ENCODE measurements around the gene KRTAP9-2.
A peak's percentile ranks its signal among the peaks of the same experiment; 100 is the strongest.

KRTAP9-2 gene

DNA sequence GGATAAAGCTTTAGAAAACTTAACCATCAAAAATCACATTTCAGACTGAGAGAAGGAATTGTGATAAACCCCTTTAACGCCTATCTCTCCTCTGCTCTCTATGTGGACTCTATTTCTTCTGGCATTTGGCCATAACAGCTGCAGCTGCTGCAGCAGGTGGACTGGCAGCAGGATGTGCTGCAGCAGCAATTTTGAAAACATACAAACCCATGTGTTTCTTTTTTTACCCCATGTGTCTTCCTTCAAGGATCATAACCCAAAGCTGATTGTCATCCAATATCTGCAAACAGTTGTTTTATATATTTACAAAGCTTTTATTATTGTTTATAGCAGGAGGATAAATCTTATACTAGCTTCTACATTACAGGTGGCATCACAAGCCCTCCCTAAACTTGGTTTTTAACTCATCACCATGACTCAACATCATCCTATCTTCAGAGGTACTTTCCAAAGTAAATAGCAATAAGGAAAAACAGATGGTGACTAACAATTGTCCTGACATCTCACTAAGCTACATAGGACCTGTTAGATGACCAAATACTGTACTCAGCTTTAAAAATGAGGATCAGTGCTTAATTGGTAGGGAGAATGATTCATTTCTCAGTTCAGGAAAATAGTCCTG lies 14.5 kb upstream of the KRTAP9-2 start:
- Mint-ChIP-seq H3K9me3 (peaks cover 20% of the 10 kb centered on the region), H3K27me3 (ENCODE audit: low read depth, poor library complexity) (peaks cover 5% of the 10 kb centered on the region), H3K4me1 (no peaks in the 10 kb centered on the region), H3K36me3 (ENCODE audit: low read depth) (no peaks in the 10 kb centered on the region), H3K4me3 (no peak overlapping the region), H3K27ac (no peak overlapping the region)
- TF ChIP-seq, protein P1, sequence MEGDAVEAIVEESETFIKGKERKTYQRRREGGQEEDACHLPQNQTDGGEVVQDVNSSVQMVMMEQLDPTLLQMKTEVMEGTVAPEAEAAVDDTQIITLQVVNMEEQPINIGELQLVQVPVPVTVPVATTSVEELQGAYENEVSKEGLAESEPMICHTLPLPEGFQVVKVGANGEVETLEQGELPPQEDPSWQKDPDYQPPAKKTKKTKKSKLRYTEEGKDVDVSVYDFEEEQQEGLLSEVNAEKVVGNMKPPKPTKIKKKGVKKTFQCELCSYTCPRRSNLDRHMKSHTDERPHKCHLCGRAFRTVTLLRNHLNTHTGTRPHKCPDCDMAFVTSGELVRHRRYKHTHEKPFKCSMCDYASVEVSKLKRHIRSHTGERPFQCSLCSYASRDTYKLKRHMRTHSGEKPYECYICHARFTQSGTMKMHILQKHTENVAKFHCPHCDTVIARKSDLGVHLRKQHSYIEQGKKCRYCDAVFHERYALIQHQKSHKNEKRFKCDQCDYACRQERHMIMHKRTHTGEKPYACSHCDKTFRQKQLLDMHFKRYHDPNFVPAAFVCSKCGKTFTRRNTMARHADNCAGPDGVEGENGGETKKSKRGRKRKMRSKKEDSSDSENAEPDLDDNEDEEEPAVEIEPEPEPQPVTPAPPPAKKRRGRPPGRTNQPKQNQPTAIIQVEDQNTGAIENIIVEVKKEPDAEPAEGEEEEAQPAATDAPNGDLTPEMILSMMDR (IDR thresholded peaks at IDR 0.05): no peak
- no peak for DNase-seq

DNA sequence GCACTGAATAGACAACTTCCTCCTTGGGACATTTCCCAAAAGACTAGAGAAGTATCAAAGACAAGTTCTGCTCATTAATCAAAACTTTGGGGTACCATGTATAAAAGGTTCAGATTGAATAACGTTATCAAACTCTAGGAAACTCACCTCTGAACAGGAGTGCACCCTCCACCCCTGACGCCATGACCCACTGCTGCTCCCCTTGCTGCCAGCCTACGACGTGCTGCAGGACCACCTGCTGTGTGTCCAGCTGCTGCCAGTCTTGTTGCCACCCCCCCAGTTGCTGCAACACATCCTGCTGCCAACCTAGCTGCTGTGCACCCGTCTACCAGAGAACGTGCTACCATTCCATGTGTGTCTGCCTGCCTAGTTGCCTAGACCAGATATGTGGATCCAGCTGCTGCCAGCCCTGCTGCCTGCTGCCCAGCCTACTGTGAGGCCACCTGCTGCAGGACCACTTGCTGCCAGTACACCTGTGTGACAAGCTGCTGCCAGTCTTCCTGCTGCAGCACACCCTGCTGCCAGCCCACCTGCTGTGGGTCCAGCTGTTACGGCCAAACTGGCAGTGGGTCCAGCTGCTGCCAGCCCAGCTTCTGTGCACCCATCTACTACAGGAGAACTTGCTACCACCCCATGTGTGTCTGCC lies 13.8 kb upstream of the KRTAP9-2 start:
- Mint-ChIP-seq H3K36me3 (ENCODE audit: low read depth) (no peaks in the 10 kb centered on the region), H3K27me3 (ENCODE audit: low read depth, poor library complexity) (peaks cover 5% of the 10 kb centered on the region), H3K9me3 (peaks cover 15% of the 10 kb centered on the region), H3K4me3 (no peak overlapping the region), H3K4me1 (no peaks in the 10 kb centered on the region), H3K27ac (peak overlapping the region; percentile 19)
- TF ChIP-seq, protein P1 (IDR thresholded peaks at IDR 0.05): no peak
- no peak for DNase-seq

DNA sequence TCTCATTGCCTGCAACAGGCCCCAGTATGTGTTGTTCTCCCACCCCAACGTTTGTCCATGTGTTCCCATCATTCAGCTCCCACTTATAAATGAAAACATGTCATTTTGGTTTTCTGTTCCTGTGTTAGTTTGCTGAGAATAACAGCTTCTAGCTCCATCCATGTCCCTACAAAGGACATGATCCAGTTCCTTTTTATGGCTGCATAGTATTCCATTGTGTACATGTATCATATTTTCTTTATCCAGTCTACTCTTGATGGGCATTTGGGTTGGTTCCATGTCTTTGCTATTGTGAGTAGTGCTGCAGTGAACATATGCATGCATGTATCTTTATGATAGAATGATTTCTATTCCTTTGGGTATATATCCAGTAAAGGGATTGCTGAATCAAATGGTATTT lies 10.8 kb upstream of the KRTAP9-2 start:
- peaks cover 5% of the 10 kb centered on the region for H3K27me3 Mint-ChIP-seq (ENCODE audit: low read depth, poor library complexity)
- no peak overlapping the region for H3K4me3 Mint-ChIP-seq
- no peak overlapping the region for H3K27ac Mint-ChIP-seq
- TF ChIP-seq, protein P1 (IDR thresholded peaks at IDR 0.05): no peak
- no peak for DNase-seq
- no peaks in the 10 kb centered on the region for H3K4me1 Mint-ChIP-seq
- no peaks in the 10 kb centered on the region for H3K36me3 Mint-ChIP-seq (ENCODE audit: low read depth)
- H3K9me3 Mint-ChIP-seq: peaks cover 14% of the 10 kb centered on the region

DNA sequence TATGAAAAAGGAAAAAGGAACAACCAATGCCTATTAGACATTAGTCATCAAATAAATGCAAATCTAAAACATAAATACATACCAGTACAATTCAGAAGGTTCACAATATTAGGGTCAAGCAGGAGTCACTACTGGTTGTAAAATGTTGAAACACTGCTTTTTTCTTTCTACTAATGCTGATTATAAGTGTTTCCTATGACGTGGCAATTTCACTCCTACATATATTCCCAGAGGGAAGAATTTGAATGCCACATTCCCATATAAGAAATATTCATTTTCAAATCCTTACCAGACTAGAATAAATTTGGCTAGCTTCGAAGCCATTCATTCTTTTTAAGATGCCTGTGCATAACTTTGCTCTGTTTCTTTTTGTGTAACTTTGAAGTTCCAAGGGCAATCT lies 2.6 kb upstream of the KRTAP9-2 start:
- Mint-ChIP-seq H3K36me3 (ENCODE audit: low read depth) (no peaks in the 10 kb centered on the region), H3K27ac (no peak overlapping the region), H3K27me3 (ENCODE audit: low read depth, poor library complexity) (peaks cover 10% of the 10 kb centered on the region), H3K4me3 (no peak overlapping the region), H3K4me1 (no peaks in the 10 kb centered on the region), H3K9me3 (peaks cover 20% of the 10 kb centered on the region)
- TF ChIP-seq, protein P1 (IDR thresholded peaks at IDR 0.05): no peak
- no peak for DNase-seq

DNA sequence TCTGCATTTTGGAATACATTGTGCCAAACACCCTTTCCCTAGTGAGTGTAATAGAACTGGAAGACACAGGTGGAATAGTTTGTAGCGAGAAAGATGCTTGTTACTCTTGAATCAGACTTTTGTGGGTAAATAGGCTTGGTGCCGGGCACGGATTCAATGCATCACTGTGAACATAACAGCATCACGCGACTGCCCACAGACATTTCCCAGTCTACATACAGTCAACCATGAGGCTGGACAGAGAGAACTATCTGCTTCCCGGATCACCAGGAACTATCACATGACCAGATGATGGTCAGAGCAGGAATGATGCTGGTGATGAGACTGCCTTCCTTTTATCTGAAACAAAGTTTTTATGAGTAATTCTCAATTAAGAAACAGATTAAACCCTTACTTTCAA lies 397 bp upstream of the KRTAP9-2 start:
- H3K36me3 Mint-ChIP-seq (ENCODE audit: low read depth): no peaks in the 10 kb centered on the region
- H3K4me1 Mint-ChIP-seq: no peaks in the 10 kb centered on the region
- no peak overlapping the region for H3K4me3 Mint-ChIP-seq
- peaks cover 24% of the 10 kb centered on the region for H3K27me3 Mint-ChIP-seq (ENCODE audit: low read depth, poor library complexity)
- no peak overlapping the region for H3K27ac Mint-ChIP-seq
- TF ChIP-seq, protein P1 (IDR thresholded peaks at IDR 0.05): no peak
- DNase-seq: no peak
- H3K9me3 Mint-ChIP-seq: peaks cover 2% of the 10 kb centered on the region

DNA sequence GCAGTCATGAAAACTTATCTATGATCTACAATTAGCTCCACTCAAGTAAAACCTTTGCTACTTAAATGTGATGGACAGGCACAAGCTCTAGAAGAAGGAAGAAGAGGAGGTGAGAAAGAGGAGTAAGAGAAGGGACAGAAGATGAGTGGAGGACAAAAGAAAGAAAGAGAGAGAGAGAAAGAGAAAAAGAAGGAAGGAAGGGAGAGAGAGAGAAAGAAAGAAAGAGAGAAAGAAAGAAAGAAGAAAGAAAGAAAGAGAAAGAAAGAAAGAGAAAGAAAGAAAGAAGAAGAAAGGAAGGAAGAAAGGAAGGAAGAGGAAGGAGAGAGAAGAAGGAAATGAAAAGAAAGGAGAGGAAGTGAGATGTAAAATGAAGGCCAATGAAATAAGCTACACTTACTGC lies 3.6 kb downstream of the KRTAP9-2 start:
- no peaks in the 10 kb centered on the region for H3K4me1 Mint-ChIP-seq
- TF ChIP-seq, protein P1 (IDR thresholded peaks at IDR 0.05): no peak
- H3K36me3 Mint-ChIP-seq (ENCODE audit: low read depth): no peaks in the 10 kb centered on the region
- no peaks in the 10 kb centered on the region for H3K9me3 Mint-ChIP-seq
- H3K27ac Mint-ChIP-seq: no peak overlapping the region
- H3K27me3 Mint-ChIP-seq (ENCODE audit: low read depth, poor library complexity): peaks cover 33% of the 10 kb centered on the region
- no peak overlapping the region for H3K4me3 Mint-ChIP-seq
- no peak for DNase-seq
